Spleen (tissue), 7 donors: Measurements from ENCODE around the gene COX7B2.

ENCODE experiments used
- CTCF ChIP-seq, 11 experiments: fragments of 200-600 bp in 7 of 11; fragments of 450-650 bp in 4 of 11; sonication (generic) in 4 of 11; IDR thresholded peaks in 8 of 11; conservative IDR thresholded peaks in 3 of 11; 1 replicate in 7 of 11; 2 replicates in 4 of 11; pipeline versions ENCODE4 v1.4.0 to v1.8.0; 2016 to 2021; ENCODE audit warnings: antibody characterized with exemption in 11 of 11, inconsistent platforms in 4 of 11, mild to moderate bottlenecking in 1 of 11
- POLR2A ChIP-seq, 3 donors: fragments of 450-650 bp; IDR thresholded peaks; one replicate each; pipeline ENCODE4 v1.5.1; 2017; ENCODE audit warnings: antibody characterized with exemption in 3 of 3, mild to moderate bottlenecking in 1 of 3
- donor health status: DM: no; HTN: no; CAD: no; lungs with moderate emphysema.
- donor health status: DM: no; HTN: no; CAD: no.
- donor health status: DM: no; HTN: no; CAD: no.

- TF ChIP-seq CTCF (IDR thresholded peaks at IDR 0.05 in 8 of 11, conservative IDR thresholded peaks at IDR 0.05 in 3 of 11): no peak
- TF ChIP-seq POLR2A (IDR thresholded peaks at IDR 0.05): no peak
These were observed 36.0 kb upstream of the COX7B2 start for GRCh38 chr4:46945062-46945461.
